ENCODE measurements around the gene CACNA2D3. TPM values are rescaled to one million over a fixed set of nuclear protein-coding genes. Genes with fewer than 3 reads are reported as not detected.

Gene CACNA2D3
- total RNA-seq, 1 donor from 2014 or later, result 1.3 TPM

DNA sequence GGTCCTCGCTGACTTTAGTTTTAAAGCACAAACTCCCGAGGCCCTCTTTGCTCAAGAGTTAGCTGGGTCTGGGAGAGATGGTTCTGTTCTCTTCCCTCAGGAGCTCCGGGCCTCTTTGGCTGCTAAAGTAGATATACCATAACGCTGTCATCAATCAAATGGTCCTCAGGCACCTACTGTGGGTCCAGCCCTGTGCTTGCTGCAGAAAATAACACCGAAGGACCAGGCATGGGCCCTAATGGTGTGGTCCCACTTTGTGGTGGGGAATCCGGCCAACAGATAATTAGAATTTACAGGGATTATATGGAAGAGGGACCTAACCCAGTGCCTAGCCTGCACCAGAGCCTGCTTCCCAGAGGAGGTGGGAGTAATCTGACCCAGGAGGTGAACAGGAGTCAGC is 458.1 kb downstream of the CACNA2D3 start:
- DNase-seq (ENCODE audit: low read depth), result no peak
- H3K4me3 ChIP-seq (ENCODE audit: low read depth, low read length), result no peak overlapping the region
- TF ChIP-seq, protein P1, sequence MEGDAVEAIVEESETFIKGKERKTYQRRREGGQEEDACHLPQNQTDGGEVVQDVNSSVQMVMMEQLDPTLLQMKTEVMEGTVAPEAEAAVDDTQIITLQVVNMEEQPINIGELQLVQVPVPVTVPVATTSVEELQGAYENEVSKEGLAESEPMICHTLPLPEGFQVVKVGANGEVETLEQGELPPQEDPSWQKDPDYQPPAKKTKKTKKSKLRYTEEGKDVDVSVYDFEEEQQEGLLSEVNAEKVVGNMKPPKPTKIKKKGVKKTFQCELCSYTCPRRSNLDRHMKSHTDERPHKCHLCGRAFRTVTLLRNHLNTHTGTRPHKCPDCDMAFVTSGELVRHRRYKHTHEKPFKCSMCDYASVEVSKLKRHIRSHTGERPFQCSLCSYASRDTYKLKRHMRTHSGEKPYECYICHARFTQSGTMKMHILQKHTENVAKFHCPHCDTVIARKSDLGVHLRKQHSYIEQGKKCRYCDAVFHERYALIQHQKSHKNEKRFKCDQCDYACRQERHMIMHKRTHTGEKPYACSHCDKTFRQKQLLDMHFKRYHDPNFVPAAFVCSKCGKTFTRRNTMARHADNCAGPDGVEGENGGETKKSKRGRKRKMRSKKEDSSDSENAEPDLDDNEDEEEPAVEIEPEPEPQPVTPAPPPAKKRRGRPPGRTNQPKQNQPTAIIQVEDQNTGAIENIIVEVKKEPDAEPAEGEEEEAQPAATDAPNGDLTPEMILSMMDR (conservative IDR thresholded peaks at IDR 0.05; ENCODE audit: low read depth, low read length), result no peak

DNA sequence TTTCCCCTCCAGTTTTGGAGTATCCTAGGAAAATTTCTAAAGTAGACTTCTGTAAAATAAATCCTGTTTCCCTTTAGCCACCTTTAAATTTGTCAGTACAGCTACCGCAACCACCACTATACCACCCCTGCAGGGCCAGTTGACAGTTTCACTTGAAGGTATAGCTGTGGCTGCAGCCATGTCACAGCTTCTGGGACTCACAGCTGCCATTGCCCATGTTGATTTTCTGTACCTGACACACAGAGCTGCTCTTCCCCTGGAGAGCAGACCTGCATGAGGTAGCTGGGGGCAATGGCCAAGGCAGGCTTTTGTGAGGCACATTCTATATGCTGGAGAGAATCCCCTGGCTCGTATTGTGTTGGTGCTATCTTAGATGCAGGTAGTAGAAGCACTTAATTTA is 460.1 kb downstream of the CACNA2D3 start:
- H3K4me3 ChIP-seq (ENCODE audit: low read depth, low read length), result no peak overlapping the region
- TF ChIP-seq, protein P1 (conservative IDR thresholded peaks at IDR 0.05; ENCODE audit: low read depth, low read length), result no peak
- DNase-seq (ENCODE audit: low read depth), result no peak

DNA sequence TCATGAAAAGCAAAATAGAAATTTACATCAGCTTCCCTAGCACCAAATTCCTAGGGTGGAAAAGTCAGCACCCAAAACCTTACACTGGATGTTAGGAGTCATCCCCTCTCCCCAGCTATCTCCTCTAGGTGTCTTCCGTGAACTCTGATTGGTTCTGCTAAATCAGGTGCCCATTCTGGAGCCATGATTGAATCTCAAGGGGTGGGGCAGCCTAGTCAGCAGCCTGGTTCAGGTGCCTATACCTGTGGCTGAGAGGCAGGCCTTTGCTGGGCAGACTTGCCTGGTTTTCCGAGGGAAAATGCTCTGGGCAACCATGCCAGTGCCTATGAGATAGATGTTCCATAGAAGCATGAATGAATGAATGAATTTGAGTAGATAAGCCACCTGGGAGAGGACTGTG is 468.8 kb downstream of the CACNA2D3 start:
- TF ChIP-seq, protein P1 (conservative IDR thresholded peaks at IDR 0.05; ENCODE audit: low read depth, low read length), result no peak

DNA sequence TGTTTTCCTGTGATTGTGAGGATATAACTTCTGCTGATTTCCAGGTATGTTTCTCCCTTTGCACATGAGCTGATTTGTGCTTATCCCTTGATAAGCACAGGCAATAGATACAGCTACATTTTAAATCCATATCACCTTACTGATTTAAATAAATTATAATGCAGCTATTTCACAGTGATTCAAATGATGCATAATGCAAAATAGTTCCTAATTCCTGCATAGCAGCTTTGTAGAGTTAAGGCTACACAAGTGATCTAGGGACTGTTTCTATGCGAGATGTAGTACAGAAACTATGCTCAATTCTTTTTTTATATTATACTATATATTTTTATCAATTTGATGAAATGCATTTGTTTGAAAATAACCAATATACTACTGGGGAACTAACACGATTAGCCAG is 471.3 kb downstream of the CACNA2D3 start:
- TF ChIP-seq, protein P1 (conservative IDR thresholded peaks at IDR 0.05; ENCODE audit: low read depth, low read length), result no peak

More for the DNA sequence above, 468.8 kb downstream of the CACNA2D3 start:
- DNase-seq (ENCODE audit: low read depth), result no peak
- H3K4me3 ChIP-seq (ENCODE audit: low read depth, low read length), result no peak overlapping the region

DNA sequence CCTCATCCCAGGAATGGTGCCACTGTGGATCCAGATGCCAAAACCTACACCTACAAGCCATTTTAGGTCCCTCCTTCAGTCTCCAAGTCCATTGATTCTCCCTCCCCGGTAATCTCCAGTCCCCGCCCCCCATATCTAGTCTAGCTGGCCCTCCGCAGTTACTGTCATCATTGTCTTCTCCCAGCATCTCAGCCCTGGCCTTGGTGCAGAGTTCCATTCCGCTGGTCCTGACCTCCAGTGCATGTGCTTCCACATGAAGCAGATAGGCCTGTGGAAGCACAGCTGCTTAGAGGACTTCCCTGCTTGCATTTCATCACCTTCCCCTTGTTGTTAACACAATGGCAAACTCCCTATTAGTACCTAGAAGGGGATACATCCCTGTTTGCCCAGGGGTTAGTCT is 473.7 kb downstream of the CACNA2D3 start:
- no peak overlapping the region for H3K4me3 ChIP-seq (ENCODE audit: low read depth, low read length)
- DNase-seq (ENCODE audit: low read depth), result no peak
- TF ChIP-seq, protein P1 (conservative IDR thresholded peaks at IDR 0.05; ENCODE audit: low read depth, low read length), result no peak

More for the DNA sequence above, 471.3 kb downstream of the CACNA2D3 start:
- DNase-seq (ENCODE audit: low read depth), result no peak
- H3K4me3 ChIP-seq (ENCODE audit: low read depth, low read length), result no peak overlapping the region

DNA sequence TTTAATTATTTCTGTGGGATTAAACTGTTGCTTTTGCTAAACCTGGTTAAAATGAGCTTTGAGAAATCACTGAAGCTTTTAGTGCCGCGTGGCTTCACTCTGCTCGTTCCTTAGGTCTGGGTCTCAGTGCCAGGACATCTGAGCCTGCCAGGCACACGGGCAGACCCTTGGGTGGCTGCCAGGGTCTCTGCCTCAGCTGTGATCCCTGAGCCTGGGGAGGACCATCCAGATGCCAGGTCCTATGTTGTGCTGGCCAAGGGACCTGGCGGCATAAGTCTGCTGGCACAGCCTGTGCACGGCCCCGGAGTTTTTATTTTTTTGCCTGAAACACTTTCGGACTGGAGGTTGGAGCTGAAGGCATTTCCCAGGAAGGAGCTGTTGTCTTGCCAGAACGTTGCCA is 477.4 kb downstream of the CACNA2D3 start:
- TF ChIP-seq, protein P1 (conservative IDR thresholded peaks at IDR 0.05; ENCODE audit: low read depth, low read length), result no peak
- DNase-seq (ENCODE audit: low read depth), result no peak

DNA sequence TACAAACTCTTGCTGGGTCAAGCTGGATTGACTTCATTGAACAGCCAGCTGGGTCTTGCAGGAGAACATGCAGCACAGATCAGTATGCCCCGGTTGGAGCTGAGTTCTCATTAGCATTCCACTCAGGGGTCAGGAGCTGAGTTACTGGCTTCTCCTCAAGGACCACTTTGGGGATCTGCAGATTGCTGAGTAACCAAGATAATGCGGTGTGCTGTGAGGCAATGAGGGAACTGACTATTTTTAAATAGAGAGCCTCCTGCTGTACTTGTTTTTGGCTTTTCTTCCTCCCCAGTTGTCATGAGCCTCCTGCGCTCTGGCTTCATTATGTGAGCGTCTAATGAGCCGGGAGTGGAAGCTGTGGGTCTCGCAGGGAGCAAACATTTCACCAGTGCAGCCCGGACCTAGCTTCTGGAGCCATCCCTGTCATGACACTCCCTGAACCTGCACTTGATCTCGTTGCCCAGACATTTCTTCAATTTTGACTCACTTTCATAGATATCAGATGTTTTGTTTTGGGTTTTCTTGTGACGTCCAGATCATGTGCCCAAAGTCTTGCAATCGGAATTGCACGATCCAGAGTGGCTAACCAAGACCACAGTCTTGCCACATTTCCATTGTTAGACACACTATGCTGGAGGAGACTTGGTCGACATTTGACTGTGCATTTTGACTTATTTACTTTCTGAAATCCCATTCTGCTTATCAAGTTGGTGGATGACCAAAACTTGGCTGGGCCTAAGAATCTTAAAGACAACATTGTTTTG is 478.3 kb downstream of the CACNA2D3 start:
- no peak overlapping the region for H3K4me3 ChIP-seq (ENCODE audit: low read depth, low read length)
- TF ChIP-seq, protein P1 (conservative IDR thresholded peaks at IDR 0.05; ENCODE audit: low read depth, low read length), result no peak
- no peak for DNase-seq (ENCODE audit: low read depth)

More for the DNA sequence above, 477.4 kb downstream of the CACNA2D3 start:
- H3K4me3 ChIP-seq (ENCODE audit: low read depth, low read length), result peak overlapping the region; percentile 26

All from epithelial cell of proximal tubule (primary cell).